ENCODE data around the gene MYL1.

Gene MYL1

DNA sequence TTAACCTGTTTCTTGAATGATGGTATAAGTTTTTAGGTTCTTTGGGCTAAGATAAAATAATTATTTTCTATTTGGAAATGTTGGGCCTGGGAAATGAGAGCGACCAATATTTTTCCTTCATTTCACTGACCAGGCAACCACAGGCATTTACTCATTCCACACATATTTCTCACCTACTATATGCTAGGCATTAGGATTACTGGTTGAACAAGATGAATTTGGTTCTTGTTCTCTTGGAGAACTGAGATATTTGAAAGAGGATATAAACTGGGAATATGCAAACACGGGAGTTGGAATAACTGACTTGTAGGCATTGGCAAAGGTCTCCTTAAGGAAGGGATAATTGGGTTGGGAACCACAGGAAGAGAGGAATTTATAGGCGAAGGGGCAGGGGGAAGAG is 3.9 kb upstream of the MYL1 start:
- no peak for ATAC-seq
- TF ChIP-seq, protein P1, sequence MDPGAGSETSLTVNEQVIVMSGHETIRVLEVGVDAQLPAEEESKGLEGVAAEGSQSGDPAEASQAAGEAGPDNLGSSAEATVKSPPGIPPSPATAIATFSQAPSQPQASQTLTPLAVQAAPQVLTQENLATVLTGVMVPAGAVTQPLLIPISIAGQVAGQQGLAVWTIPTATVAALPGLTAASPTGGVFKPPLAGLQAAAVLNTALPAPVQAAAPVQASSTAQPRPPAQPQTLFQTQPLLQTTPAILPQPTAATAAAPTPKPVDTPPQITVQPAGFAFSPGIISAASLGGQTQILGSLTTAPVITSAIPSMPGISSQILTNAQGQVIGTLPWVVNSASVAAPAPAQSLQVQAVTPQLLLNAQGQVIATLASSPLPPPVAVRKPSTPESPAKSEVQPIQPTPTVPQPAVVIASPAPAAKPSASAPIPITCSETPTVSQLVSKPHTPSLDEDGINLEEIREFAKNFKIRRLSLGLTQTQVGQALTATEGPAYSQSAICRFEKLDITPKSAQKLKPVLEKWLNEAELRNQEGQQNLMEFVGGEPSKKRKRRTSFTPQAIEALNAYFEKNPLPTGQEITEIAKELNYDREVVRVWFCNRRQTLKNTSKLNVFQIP (CRISPR knock-in tag; IDR thresholded peaks at IDR 0.05; ENCODE audit: borderline replicate concordance, low read depth): no peak
- TF ChIP-seq CSDC2 (CRISPR knock-in tag; IDR thresholded peaks at IDR 0.05) (no peak), ZC3H10 (CRISPR knock-in tag; IDR thresholded peaks at IDR 0.05) (no peak)
- TF ChIP-seq, protein P2, sequence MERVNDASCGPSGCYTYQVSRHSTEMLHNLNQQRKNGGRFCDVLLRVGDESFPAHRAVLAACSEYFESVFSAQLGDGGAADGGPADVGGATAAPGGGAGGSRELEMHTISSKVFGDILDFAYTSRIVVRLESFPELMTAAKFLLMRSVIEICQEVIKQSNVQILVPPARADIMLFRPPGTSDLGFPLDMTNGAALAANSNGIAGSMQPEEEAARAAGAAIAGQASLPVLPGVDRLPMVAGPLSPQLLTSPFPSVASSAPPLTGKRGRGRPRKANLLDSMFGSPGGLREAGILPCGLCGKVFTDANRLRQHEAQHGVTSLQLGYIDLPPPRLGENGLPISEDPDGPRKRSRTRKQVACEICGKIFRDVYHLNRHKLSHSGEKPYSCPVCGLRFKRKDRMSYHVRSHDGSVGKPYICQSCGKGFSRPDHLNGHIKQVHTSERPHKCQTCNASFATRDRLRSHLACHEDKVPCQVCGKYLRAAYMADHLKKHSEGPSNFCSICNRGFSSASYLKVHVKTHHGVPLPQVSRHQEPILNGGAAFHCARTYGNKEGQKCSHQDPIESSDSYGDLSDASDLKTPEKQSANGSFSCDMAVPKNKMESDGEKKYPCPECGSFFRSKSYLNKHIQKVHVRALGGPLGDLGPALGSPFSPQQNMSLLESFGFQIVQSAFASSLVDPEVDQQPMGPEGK (CRISPR knock-in tag; IDR thresholded peaks at IDR 0.05; ENCODE audit: borderline replicate concordance): no peak

DNA sequence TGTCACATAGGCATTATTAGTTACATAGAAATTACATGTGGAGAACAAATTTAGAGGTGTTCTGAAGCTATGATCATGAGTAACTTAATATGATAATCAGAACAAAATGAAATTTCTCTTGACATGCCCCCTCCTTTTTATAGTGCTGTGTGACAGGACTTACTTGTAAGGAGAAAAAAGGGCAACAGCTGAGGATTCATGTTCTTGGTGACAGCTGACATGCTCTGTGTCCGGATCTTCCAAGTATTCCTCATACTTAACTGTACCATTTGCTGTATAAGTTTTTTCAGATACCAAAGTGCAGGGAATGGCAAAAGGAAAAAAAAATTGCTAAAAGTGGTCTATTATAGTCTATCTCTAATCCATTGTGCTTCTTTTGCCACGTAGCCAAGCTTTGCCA is 3.5 kb upstream of the MYL1 start:
- TF ChIP-seq GLIS3 (CRISPR knock-in tag; IDR thresholded peaks at IDR 0.05) (no peak), PPARA (CRISPR knock-in tag; IDR thresholded peaks at IDR 0.05; ENCODE audit: borderline replicate concordance) (no peak), TCF4 (CRISPR knock-in tag; IDR thresholded peaks at IDR 0.05; ENCODE audit: borderline replicate concordance) (no peak), ZC3H10 (CRISPR knock-in tag; IDR thresholded peaks at IDR 0.05) (no peak), ISL1 (CRISPR knock-in tag; IDR thresholded peaks at IDR 0.05) (no peak), RARB (CRISPR knock-in tag; IDR thresholded peaks at IDR 0.05) (no peak), OSR1 (CRISPR knock-in tag; IDR thresholded peaks at IDR 0.05) (no peak), ARNTL (CRISPR knock-in tag; IDR thresholded peaks at IDR 0.05; ENCODE audit: borderline replicate concordance, low read depth) (no peak), BACH2 (CRISPR knock-in tag; IDR thresholded peaks at IDR 0.05; ENCODE audit: borderline replicate concordance) (no peak), ZNF8 (CRISPR knock-in tag; IDR thresholded peaks at IDR 0.05) (no peak), CSDC2 (CRISPR knock-in tag; IDR thresholded peaks at IDR 0.05) (no peak)
- TF ChIP-seq, protein P3, sequence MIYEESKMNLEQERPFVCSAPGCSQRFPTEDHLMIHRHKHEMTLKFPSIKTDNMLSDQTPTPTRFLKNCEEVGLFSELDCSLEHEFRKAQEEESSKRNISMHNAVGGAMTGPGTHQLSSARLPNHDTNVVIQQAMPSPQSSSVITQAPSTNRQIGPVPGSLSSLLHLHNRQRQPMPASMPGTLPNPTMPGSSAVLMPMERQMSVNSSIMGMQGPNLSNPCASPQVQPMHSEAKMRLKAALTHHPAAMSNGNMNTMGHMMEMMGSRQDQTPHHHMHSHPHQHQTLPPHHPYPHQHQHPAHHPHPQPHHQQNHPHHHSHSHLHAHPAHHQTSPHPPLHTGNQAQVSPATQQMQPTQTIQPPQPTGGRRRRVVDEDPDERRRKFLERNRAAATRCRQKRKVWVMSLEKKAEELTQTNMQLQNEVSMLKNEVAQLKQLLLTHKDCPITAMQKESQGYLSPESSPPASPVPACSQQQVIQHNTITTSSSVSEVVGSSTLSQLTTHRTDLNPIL (CRISPR knock-in tag; IDR thresholded peaks at IDR 0.05; ENCODE audit: low read depth): no peak
- TF ChIP-seq, protein P4, sequence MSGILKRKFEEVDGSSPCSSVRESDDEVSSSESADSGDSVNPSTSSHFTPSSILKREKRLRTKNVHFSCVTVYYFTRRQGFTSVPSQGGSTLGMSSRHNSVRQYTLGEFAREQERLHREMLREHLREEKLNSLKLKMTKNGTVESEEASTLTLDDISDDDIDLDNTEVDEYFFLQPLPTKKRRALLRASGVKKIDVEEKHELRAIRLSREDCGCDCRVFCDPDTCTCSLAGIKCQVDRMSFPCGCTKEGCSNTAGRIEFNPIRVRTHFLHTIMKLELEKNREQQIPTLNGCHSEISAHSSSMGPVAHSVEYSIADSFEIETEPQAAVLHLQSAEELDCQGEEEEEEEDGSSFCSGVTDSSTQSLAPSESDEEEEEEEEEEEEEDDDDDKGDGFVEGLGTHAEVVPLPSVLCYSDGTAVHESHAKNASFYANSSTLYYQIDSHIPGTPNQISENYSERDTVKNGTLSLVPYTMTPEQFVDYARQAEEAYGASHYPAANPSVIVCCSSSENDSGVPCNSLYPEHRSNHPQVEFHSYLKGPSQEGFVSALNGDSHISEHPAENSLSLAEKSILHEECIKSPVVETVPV (CRISPR knock-in tag; IDR thresholded peaks at IDR 0.05): no peak
- TF ChIP-seq, protein P5, sequence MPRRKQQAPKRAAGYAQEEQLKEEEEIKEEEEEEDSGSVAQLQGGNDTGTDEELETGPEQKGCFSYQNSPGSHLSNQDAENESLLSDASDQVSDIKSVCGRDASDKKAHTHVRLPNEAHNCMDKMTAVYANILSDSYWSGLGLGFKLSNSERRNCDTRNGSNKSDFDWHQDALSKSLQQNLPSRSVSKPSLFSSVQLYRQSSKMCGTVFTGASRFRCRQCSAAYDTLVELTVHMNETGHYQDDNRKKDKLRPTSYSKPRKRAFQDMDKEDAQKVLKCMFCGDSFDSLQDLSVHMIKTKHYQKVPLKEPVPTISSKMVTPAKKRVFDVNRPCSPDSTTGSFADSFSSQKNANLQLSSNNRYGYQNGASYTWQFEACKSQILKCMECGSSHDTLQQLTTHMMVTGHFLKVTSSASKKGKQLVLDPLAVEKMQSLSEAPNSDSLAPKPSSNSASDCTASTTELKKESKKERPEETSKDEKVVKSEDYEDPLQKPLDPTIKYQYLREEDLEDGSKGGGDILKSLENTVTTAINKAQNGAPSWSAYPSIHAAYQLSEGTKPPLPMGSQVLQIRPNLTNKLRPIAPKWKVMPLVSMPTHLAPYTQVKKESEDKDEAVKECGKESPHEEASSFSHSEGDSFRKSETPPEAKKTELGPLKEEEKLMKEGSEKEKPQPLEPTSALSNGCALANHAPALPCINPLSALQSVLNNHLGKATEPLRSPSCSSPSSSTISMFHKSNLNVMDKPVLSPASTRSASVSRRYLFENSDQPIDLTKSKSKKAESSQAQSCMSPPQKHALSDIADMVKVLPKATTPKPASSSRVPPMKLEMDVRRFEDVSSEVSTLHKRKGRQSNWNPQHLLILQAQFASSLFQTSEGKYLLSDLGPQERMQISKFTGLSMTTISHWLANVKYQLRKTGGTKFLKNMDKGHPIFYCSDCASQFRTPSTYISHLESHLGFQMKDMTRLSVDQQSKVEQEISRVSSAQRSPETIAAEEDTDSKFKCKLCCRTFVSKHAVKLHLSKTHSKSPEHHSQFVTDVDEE (CRISPR knock-in tag; IDR thresholded peaks at IDR 0.05): no peak
- TF ChIP-seq, protein P1 (CRISPR knock-in tag; IDR thresholded peaks at IDR 0.05; ENCODE audit: borderline replicate concordance, low read depth): no peak
- TF ChIP-seq, protein P2 (CRISPR knock-in tag; IDR thresholded peaks at IDR 0.05; ENCODE audit: borderline replicate concordance): no peak
- ATAC-seq: no peak

Measured in SK-N-SH treated with all-trans-retinoic acid at 6 μM for 48 hours (cell line).